Lung (tissue), 12 donors: ENCODE measurements around the gene MATN1. TPM values are rescaled to one million over a fixed set of nuclear protein-coding genes. Genes with fewer than 3 reads are reported as not detected.
"Not testable (repeated sequence)": the region's sequence is repeated elsewhere in the genome, so short reads cannot be mapped to it uniquely, and the experiment has no call there.

Experiments used
- ATAC-seq: fragments of 200-7000 bp; cut with Tn5 transposase; one replicate; pipeline ENCODE4 v1.9.1; 2020; ENCODE audit warnings: moderate number of reproducible peaks; ENCODE audit not compliant: insufficient read depth, low FRiP score
- DNase-seq, 3 donors: peaks; one replicate each; pipeline ENCODE4 v3.0.0-alpha.2; 2013 to 2017
- H3K27ac ChIP-seq, 2 donors: one replicate each; pipeline ENCODE4 v1.5.1; 2013; ENCODE audit warnings: mild to moderate bottlenecking in 2 of 2, moderate library complexity in 2 of 2, control low read depth in 1 of 2, inconsistent platforms in 1 of 2, low read depth in 1 of 2, low read length in 1 of 2
- H3K27me3 ChIP-seq, 3 donors: one replicate each; pipeline ENCODE4 v1.5.1; 2013; ENCODE audit warnings: low read length in 2 of 3; ENCODE audit not compliant: control insufficient read depth in 3 of 3, insufficient read depth in 3 of 3
- H3K36me3 ChIP-seq, 4 donors: one replicate each; pipeline ENCODE4 v1.5.1; 2013; ENCODE audit warnings: low read length in 4 of 4, mild to moderate bottlenecking in 1 of 4, moderate library complexity in 1 of 4; ENCODE audit not compliant: control insufficient read depth in 4 of 4, insufficient read depth in 4 of 4
- H3K4me1 ChIP-seq, 5 donors: one replicate each; pipeline ENCODE4 v1.5.1; 2013; ENCODE audit warnings: low read length in 5 of 5, mild to moderate bottlenecking in 2 of 5, moderate library complexity in 1 of 5; ENCODE audit not compliant: control insufficient read depth in 5 of 5, insufficient read depth in 5 of 5
- H3K4me3 ChIP-seq: one replicate; pipeline ENCODE4 v1.5.1; 2013; ENCODE audit warnings: mild to moderate bottlenecking, control low read depth, moderate library complexity
- H3K9ac ChIP-seq, 2 donors: one replicate each; pipeline ENCODE4 v1.5.1; 2013; ENCODE audit warnings: low read length in 2 of 2, control low read depth in 1 of 2; ENCODE audit not compliant: insufficient read depth in 1 of 2
- H3K9me3 ChIP-seq, 4 donors: one replicate each; pipeline ENCODE4 v1.5.1; 2013; ENCODE audit warnings: low read length in 3 of 4, mild to moderate bottlenecking in 1 of 4, moderate library complexity in 1 of 4; ENCODE audit not compliant: control insufficient read depth in 4 of 4, insufficient read depth in 3 of 4
- WGBS, 2 donors: extraction: QIAGEN DNeasy Blood & Tissue Kit; methylation state at CpG; one replicate each; pipeline ENCODE4 v1.1.7; 2013; 5-methylcytosine and 5-hydroxymethylcytosine counted together
- polyA plus RNA-seq, 2 donors: library from polyadenylated mRNA; stranded (reverse); fragments of 200-250 nt; gene quantifications; one replicate each; pipeline ENCODE4 v1.2.1, GENCODE V29; 2013
- total RNA-seq, 2 donors: library from RNA; depleted of rRNA in 1 of 2; stranded (reverse); fragments of >200 nt in 1 of 2; gene quantifications; one replicate each; pipeline ENCODE4 v1.2.1, GENCODE V29; 2014 to 2021
- TF ChIP-seq, protein P1 (sequence below): IDR thresholded peaks from 2 replicates; pipeline ENCODE4 v1.5.1; 2012; ENCODE audit warnings: mild to moderate bottlenecking; ENCODE audit errors: control extremely low read depth, extremely low read depth
- donor health status: control.
- donor health status: control.
- donor health status: Bipolar disorder and iron deficiency.
- donor health status: healthy.
- donor health status: DM: yes; HTN: yes; CAD: no.

The MATN1 gene
- total and polyA plus RNA-seq, 4 donors, result 0.15 to 0.57 (median 0.17) TPM

DNA sequence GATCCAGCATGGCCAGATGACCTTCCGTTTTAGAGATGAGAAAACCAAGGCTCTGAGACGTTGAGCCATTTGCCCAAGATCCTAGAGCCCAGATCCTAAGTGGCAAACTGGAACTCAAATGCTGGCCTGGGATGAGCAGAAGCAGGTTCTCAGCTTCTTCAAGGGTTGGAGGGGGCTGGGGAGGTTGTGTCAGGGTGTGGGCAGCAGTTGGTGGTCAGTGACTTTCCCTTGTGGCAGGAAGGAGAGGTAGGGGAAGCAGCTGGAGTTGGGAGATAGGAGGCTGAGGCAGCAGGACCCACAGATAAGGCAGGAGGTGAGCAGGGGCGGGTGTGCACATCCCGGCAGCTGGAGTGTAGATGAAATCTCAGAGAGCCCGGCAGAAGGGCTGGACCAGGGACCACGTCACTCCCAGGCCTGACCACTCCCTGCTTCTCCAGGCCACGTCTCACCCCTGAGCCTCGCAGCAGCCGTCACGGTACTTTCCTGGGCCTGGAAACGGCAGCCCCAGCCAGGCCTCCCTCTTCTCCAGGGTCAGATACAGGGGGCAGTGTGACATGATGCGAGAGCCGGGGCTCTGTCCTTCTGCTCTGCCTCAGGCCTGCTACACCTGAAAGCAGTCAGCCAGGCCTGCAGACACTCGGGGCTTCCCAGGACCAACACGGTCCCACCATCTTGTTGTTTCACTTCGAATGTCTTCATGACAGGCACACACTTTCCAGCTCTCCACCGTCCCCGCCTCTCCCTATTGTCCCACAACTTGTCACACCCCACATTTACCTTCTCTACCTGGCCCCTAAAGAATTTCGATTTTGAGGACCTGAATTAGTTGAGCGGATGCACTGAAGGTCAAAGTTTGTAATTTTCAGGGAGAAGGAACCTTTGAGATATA, 45.7 kb upstream of the MATN1 start:
- H3K9me3 ChIP-seq, result no peaks in the 10 kb centered on the region
- no peaks in the 10 kb centered on the region for H3K36me3 ChIP-seq
- no peak overlapping the region for H3K27ac ChIP-seq
- TF ChIP-seq, protein P1, sequence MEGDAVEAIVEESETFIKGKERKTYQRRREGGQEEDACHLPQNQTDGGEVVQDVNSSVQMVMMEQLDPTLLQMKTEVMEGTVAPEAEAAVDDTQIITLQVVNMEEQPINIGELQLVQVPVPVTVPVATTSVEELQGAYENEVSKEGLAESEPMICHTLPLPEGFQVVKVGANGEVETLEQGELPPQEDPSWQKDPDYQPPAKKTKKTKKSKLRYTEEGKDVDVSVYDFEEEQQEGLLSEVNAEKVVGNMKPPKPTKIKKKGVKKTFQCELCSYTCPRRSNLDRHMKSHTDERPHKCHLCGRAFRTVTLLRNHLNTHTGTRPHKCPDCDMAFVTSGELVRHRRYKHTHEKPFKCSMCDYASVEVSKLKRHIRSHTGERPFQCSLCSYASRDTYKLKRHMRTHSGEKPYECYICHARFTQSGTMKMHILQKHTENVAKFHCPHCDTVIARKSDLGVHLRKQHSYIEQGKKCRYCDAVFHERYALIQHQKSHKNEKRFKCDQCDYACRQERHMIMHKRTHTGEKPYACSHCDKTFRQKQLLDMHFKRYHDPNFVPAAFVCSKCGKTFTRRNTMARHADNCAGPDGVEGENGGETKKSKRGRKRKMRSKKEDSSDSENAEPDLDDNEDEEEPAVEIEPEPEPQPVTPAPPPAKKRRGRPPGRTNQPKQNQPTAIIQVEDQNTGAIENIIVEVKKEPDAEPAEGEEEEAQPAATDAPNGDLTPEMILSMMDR, result no peak
- DNase-seq (peak in 1 of 3 donors; percentile 31), ATAC-seq (no peak)
- no peak overlapping the region for H3K4me3 ChIP-seq
- WGBS, 2 donors, result 58 to 73% methylated on average over 20 of the region's 20 CpGs
- H3K9ac ChIP-seq, result no peak overlapping the region
- H3K27me3 ChIP-seq, result no peaks in the 10 kb centered on the region
- H3K4me1 ChIP-seq, result peaks cover 0 to under 1% (median 0%) of the 10 kb centered on the region in 5 donors

DNA sequence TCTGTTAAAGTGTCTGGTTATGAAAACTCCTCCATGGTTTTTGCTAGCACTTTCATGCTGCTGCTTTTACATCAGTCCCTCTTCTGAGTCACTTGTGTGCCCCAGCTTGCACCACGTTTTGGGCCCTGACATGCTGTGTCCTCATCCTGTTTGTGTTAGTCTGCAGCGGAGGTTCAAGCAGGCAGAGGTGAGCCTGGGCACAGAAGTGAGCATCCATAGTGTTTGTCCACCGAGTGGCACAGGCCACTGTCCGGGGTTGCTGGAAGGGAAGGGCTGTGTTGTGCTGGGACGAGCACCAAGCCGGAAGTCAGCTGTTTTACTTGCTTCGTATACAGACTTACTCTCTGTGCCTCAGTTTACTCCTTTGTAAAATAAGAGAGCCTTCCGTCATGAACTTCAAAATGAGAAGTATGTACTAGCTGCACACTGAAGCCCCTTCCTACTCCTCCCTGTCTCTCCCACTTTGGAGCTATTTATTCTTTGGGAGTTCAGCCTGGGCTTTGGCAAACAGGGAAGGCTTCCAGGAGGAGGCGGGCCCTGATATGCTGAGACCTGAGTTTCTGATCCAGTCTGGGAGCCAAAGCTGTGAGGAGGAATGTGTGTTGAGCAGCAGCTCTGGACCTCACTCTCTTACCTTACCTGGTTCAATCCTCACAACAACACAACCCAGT, 44.9 kb upstream of the MATN1 start:
- Histone ChIP-seq H3K9ac (no peak overlapping the region), H3K9me3 (no peaks in the 10 kb centered on the region), H3K4me1 (peaks cover 0 to 5% (median 0%) of the 10 kb centered on the region in 5 donors), H3K27me3 (no peaks in the 10 kb centered on the region), H3K27ac (no peak overlapping the region), H3K36me3 (no peaks in the 10 kb centered on the region), H3K4me3 (no peak overlapping the region)
- TF ChIP-seq, protein P1, result no peak
- 77 to 82% methylated on average over 9 of the region's 9 CpGs for WGBS, 2 donors
- ATAC-seq, result no peak
- no peak for DNase-seq

DNA sequence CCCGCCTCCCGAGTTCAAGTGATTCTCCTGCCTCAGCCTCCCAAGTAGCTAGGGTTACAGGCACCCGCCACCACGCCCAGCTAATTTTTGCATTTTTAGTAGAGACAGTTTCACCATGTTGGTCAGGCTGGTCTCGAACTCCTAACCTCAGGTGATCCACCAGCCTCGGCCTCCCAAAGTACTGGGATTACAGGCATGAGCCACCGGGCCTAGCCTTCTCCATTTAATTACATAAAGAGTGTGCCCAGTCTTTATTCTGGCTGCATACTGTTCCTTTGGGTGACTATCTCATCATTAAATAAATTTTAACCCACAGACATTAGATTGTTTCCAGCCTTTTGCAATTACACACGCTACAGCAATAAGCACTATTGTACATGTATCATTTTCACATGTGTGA, 43.6 kb upstream of the MATN1 start:
- 95 to 96% methylated on average over 8 of the region's 8 CpGs for WGBS, 2 donors

More for the DNA sequence above, 43.6 kb upstream of the MATN1 start:
- H3K36me3 ChIP-seq, H3K9ac ChIP-seq, ATAC-seq, H3K27me3 ChIP-seq, H3K9me3 ChIP-seq, DNase-seq, H3K4me1 ChIP-seq, H3K27ac ChIP-seq, H3K4me3 ChIP-seq: not testable (repeated sequence)
